Measurements from ENCODE around the gene FABP1. TPM values are rescaled to one million over a fixed set of nuclear protein-coding genes. Genes with fewer than 3 reads are reported as not detected.

FABP1 gene
- polyA plus RNA-seq, 1 of the 3 experiments (the other 2 are of a cell fraction), result not detected

DNA sequence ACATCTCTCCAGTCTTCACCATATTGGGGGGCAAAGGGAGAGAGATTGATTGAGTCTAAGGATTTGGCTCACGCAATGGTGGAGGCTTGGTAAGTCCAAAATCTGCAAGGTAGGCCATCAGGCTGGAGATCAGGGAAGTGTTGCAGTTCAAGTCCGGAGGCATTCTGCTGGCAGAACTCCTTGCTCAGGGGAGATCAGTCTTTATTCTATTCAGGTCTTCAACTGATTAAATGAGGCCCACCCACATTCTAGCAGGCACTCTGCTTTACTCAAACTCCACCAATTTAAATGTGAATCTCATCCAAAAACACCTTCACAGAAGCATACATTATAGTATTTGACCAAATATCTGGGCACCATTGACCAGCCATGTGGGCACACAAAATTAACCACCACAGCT lies 38.9 kb downstream of the FABP1 start:
- 82% methylated on average over 2 of the region's 2 CpGs for WGBS (ENCODE audit: low lambda C conversion rate)
- H3K9me2 ChIP-seq, result no peaks in the 10 kb centered on the region
- POLR2A ChIA-PET, result no interaction called here

More for the DNA sequence above, 38.9 kb downstream of the FABP1 start:
- Histone ChIP-seq H3K4me1 (ENCODE audit: control insufficient read depth in 1 of 2, insufficient read depth in 2 of 2, low read depth in 1 of 2, low read length in 1 of 2) (no peaks in the 10 kb centered on the region; a peak in 1 of 4 replicates), H3K27ac (ENCODE audit: low read depth in 2 of 2, low read length in 1 of 2) (no peak overlapping the region), H3K9ac (no peak overlapping the region), H3F3A (replicated peaks; ENCODE audit: insufficient read depth) (no peaks in the 10 kb centered on the region), H3K9me3 (no peaks in the 10 kb centered on the region), H3K79me2 (ENCODE audit: insufficient read depth) (no peaks in the 10 kb centered on the region), H3K27me3 (ENCODE audit: insufficient read depth) (no peaks in the 10 kb centered on the region), H3K4me3 (ENCODE audit: low read depth in 2 of 2, low read length in 1 of 2) (no peak overlapping the region), H4K20me1 (ENCODE audit: insufficient read depth) (no peaks in the 10 kb centered on the region), H3K4me2 (no peak overlapping the region), H2AFZ (ENCODE audit: low read depth) (no peak overlapping the region), H3K36me3 (replicated peaks in 1 of 2; ENCODE audit: control insufficient read depth in 1 of 2, insufficient read depth in 2 of 2, low read length in 1 of 2) (no peaks in the 10 kb centered on the region)
- no peak for TF ChIP-seq FOXM1 (IDR thresholded peaks at IDR 0.05; ENCODE audit: low read depth)
- TF ChIP-seq, protein P1, sequence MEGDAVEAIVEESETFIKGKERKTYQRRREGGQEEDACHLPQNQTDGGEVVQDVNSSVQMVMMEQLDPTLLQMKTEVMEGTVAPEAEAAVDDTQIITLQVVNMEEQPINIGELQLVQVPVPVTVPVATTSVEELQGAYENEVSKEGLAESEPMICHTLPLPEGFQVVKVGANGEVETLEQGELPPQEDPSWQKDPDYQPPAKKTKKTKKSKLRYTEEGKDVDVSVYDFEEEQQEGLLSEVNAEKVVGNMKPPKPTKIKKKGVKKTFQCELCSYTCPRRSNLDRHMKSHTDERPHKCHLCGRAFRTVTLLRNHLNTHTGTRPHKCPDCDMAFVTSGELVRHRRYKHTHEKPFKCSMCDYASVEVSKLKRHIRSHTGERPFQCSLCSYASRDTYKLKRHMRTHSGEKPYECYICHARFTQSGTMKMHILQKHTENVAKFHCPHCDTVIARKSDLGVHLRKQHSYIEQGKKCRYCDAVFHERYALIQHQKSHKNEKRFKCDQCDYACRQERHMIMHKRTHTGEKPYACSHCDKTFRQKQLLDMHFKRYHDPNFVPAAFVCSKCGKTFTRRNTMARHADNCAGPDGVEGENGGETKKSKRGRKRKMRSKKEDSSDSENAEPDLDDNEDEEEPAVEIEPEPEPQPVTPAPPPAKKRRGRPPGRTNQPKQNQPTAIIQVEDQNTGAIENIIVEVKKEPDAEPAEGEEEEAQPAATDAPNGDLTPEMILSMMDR (IDR thresholded peaks at IDR 0.05), result no peak
- no peak for TF ChIP-seq ZBTB33 (IDR thresholded peaks at IDR 0.05; ENCODE audit: borderline replicate concordance, low read depth)
- no peak for TF ChIP-seq RFX5 (IDR thresholded peaks at IDR 0.05; ENCODE audit: low read length)
- no peak for TF ChIP-seq ELF1 (IDR thresholded peaks at IDR 0.05)
- TF ChIP-seq, protein P2, sequence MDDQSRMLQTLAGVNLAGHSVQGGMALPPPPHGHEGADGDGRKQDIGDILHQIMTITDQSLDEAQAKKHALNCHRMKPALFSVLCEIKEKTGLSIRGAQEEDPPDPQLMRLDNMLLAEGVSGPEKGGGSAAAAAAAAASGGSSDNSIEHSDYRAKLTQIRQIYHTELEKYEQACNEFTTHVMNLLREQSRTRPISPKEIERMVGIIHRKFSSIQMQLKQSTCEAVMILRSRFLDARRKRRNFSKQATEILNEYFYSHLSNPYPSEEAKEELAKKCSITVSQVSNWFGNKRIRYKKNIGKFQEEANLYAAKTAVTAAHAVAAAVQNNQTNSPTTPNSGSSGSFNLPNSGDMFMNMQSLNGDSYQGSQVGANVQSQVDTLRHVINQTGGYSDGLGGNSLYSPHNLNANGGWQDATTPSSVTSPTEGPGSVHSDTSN (IDR thresholded peaks at IDR 0.05), result no peak
- no peak for TF ChIP-seq GABPA (IDR thresholded peaks at IDR 0.05; ENCODE audit: low read depth)
- TF ChIP-seq FOXJ3 (CRISPR knock-in tag; IDR thresholded peaks at IDR 0.05), result no peak
- TF ChIP-seq, protein P3, sequence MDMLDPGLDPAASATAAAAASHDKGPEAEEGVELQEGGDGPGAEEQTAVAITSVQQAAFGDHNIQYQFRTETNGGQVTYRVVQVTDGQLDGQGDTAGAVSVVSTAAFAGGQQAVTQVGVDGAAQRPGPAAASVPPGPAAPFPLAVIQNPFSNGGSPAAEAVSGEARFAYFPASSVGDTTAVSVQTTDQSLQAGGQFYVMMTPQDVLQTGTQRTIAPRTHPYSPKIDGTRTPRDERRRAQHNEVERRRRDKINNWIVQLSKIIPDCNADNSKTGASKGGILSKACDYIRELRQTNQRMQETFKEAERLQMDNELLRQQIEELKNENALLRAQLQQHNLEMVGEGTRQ (IDR thresholded peaks at IDR 0.05; ENCODE audit: borderline replicate concordance, low read depth, low read length), result no peak
- no peak for TF ChIP-seq SIN3A (IDR thresholded peaks at IDR 0.05; ENCODE audit: borderline replicate concordance, low read depth, low read length)
- TF ChIP-seq YY1 (IDR thresholded peaks at IDR 0.05; ENCODE audit: low read depth), result no peak
- CTCF ChIA-PET, result interaction anchor here (1.6 kb wide), 1 partner anchor 29 kb away, joined by 10 read pairs; no protein-coding TSS in a partner anchor
- DNase-seq, result no peak

Data from SK-N-SH (cell line).